ENCODE measurements around the gene STX18. TPM values are rescaled to one million over a fixed set of nuclear protein-coding genes. Genes with fewer than 3 reads are reported as not detected.

STX18 gene
- total and polyA plus RNA-seq, 2 experiments from 2014 or later: 15.9 to 18.1 TPM

DNA sequence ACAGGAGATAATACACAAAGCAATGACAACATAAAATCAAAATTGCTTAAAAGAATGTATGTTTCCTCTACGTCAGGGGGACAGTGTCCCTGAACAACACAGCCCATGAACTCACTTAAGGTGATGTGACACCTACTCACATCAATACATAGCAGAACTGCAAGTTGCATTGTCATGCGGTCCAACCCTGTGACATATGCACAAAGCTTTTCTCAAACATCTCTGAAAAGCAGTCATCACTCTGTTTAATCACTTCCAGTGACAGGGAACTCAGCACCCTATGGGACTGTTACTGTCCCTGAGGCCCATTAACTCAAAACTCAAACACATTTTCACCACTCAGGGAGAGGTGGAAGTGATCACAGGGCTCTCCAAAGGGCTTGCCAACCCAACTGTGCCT, 2.4 kb downstream of the STX18 start (continued):
- TF ChIP-seq REST (IDR thresholded peaks at IDR 0.05; ENCODE audit: unreplicated experiment): no peak
- no peak for TF ChIP-seq CREB1 (CRISPR knock-in tag; IDR thresholded peaks at IDR 0.05; ENCODE audit: low read depth)
- no peak for TF ChIP-seq ZNF331 (CRISPR knock-in tag; IDR thresholded peaks at IDR 0.05; ENCODE audit: low read depth)
- TF ChIP-seq EZH2phosphoT487 (IDR thresholded peaks at IDR 0.05; ENCODE audit: unreplicated experiment): no peak
- TF ChIP-seq POLR2AphosphoS5 (IDR thresholded peaks at IDR 0.05; ENCODE audit: low read depth): no peak

GRCh38 chr4:4535590-4535989, 6.3 kb downstream of the STX18 start:
- Histone ChIP-seq H3K36me3 (ENCODE audit: insufficient read depth) (no peaks in the 10 kb centered on the region), H3K27me3 (ENCODE audit: insufficient read depth) (no peaks in the 10 kb centered on the region), H3K4me2 (no peak overlapping the region), H3K4me3 (no peak overlapping the region), H3F3A (replicated peaks; ENCODE audit: low read depth) (no peaks in the 10 kb centered on the region), H3K27ac (ENCODE audit: low read depth) (no peak overlapping the region), H3K9me2 (ENCODE audit: insufficient read depth) (no peaks in the 10 kb centered on the region), H2AFZ (no peak overlapping the region), H4K20me1 (replicated peaks; ENCODE audit: insufficient read depth) (peaks cover 13% of the 10 kb centered on the region), H3K79me2 (replicated peaks; ENCODE audit: insufficient read depth) (peaks cover 77% of the 10 kb centered on the region), H3K4me1 (ENCODE audit: insufficient read depth) (no peaks in the 10 kb centered on the region; the same call in 1 of the 2 replicates)
- no peak for DNase-seq (ENCODE audit: low spot score)
- Mint-ChIP-seq H3K9me3 (no peaks in the 10 kb centered on the region), H3K27ac (no peak overlapping the region), H3K4me1 (peaks cover under 1% of the 10 kb centered on the region; the same call in 1 of the 3 replicates), H3K4me3 (no peak overlapping the region), H3K36me3 (ENCODE audit: low read depth) (no peaks in the 10 kb centered on the region), H3K27me3 (ENCODE audit: insufficient read depth, low read depth, poor library complexity) (peaks cover 3% of the 10 kb centered on the region)
- no peak for ATAC-seq
- TF ChIP-seq, protein P1, sequence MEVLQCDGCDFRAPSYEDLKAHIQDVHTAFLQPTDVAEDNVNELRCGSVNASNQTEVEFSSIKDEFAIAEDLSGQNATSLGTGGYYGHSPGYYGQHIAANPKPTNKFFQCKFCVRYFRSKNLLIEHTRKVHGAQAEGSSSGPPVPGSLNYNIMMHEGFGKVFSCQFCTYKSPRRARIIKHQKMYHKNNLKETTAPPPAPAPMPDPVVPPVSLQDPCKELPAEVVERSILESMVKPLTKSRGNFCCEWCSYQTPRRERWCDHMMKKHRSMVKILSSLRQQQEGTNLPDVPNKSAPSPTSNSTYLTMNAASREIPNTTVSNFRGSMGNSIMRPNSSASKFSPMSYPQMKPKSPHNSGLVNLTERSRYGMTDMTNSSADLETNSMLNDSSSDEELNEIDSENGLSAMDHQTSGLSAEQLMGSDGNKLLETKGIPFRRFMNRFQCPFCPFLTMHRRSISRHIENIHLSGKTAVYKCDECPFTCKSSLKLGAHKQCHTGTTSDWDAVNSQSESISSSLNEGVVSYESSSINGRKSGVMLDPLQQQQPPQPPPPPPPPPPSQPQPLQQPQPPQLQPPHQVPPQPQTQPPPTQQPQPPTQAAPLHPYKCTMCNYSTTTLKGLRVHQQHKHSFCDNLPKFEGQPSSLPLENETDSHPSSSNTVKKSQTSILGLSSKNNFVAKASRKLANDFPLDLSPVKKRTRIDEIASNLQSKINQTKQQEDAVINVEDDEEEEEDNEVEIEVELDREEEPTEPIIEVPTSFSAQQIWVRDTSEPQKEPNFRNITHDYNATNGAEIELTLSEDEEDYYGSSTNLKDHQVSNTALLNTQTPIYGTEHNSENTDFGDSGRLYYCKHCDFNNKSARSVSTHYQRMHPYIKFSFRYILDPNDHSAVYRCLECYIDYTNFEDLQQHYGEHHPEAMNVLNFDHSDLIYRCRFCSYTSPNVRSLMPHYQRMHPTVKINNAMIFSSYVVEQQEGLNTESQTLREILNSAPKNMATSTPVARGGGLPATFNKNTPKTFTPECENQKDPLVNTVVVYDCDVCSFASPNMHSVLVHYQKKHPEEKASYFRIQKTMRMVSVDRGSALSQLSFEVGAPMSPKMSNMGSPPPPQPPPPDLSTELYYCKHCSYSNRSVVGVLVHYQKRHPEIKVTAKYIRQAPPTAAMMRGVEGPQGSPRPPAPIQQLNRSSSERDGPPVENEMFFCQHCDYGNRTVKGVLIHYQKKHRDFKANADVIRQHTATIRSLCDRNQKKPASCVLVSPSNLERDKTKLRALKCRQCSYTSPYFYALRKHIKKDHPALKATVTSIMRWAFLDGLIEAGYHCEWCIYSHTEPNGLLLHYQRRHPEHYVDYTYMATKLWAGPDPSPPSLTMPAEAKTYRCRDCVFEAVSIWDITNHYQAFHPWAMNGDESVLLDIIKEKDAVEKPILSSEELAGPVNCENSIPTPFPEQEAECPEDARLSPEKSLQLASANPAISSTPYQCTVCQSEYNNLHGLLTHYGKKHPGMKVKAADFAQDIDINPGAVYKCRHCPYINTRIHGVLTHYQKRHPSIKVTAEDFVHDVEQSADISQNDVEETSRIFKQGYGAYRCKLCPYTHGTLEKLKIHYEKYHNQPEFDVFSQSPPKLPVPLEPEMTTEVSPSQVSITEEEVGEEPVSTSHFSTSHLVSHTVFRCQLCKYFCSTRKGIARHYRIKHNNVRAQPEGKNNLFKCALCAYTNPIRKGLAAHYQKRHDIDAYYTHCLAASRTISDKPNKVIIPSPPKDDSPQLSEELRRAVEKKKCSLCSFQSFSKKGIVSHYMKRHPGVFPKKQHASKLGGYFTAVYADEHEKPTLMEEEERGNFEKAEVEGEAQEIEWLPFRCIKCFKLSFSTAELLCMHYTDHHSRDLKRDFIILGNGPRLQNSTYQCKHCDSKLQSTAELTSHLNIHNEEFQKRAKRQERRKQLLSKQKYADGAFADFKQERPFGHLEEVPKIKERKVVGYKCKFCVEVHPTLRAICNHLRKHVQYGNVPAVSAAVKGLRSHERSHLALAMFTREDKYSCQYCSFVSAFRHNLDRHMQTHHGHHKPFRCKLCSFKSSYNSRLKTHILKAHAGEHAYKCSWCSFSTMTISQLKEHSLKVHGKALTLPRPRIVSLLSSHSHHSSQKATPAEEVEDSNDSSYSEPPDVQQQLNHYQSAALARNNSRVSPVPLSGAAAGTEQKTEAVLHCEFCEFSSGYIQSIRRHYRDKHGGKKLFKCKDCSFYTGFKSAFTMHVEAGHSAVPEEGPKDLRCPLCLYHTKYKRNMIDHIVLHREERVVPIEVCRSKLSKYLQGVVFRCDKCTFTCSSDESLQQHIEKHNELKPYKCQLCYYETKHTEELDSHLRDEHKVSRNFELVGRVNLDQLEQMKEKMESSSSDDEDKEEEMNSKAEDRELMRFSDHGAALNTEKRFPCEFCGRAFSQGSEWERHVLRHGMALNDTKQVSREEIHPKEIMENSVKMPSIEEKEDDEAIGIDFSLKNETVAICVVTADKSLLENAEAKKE (CRISPR knock-in tag; IDR thresholded peaks at IDR 0.05): no peak
- no peak for TF ChIP-seq CTCF (conservative IDR thresholded peaks at IDR 0.05; ENCODE audit: low read depth in 2 of 2)
- no peak for TF ChIP-seq ZNF331 (CRISPR knock-in tag; IDR thresholded peaks at IDR 0.05; ENCODE audit: low read depth)
- no peak for TF ChIP-seq EZH2 (IDR thresholded peaks at IDR 0.05; ENCODE audit: low read depth, unreplicated experiment)
- TF ChIP-seq NANOG (IDR thresholded peaks at IDR 0.05; ENCODE audit: borderline replicate concordance): no peak
